ENCODE results near the gene TOP3A.
"Not testable (repeated sequence)": the region's sequence is repeated elsewhere in the genome, so short reads cannot be mapped to it uniquely, and the experiment has no call there.

TOP3A gene

GRCh38 chr17:18339933-18340332, 25.1 kb upstream of the TOP3A start:
- no peak overlapping the region for H3K4me3 ChIP-seq (replicated peaks; ENCODE audit: low read depth, low read length)
- TF ChIP-seq, protein P1, sequence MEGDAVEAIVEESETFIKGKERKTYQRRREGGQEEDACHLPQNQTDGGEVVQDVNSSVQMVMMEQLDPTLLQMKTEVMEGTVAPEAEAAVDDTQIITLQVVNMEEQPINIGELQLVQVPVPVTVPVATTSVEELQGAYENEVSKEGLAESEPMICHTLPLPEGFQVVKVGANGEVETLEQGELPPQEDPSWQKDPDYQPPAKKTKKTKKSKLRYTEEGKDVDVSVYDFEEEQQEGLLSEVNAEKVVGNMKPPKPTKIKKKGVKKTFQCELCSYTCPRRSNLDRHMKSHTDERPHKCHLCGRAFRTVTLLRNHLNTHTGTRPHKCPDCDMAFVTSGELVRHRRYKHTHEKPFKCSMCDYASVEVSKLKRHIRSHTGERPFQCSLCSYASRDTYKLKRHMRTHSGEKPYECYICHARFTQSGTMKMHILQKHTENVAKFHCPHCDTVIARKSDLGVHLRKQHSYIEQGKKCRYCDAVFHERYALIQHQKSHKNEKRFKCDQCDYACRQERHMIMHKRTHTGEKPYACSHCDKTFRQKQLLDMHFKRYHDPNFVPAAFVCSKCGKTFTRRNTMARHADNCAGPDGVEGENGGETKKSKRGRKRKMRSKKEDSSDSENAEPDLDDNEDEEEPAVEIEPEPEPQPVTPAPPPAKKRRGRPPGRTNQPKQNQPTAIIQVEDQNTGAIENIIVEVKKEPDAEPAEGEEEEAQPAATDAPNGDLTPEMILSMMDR (IDR thresholded peaks at IDR 0.05; ENCODE audit: insufficient read depth, low read length, poor library complexity, severe bottlenecking): no peak
- H3K36me3 ChIP-seq (ENCODE audit: control insufficient read depth, insufficient read depth, low read length): peaks cover 18% of the 10 kb centered on the region
- DNase-seq (ENCODE audit: extremely low read depth, insufficient read length): no peak
- no peaks in the 10 kb centered on the region for H3K27me3 ChIP-seq (replicated peaks; ENCODE audit: control insufficient read depth, insufficient read depth, low read length)

- DNase-seq (ENCODE audit: extremely low read depth, insufficient read length); H3K27me3 ChIP-seq (replicated peaks; ENCODE audit: control insufficient read depth, insufficient read depth, low read length); H3K4me3 ChIP-seq (replicated peaks; ENCODE audit: low read depth, low read length): not testable (repeated sequence)
- peaks cover 16% of the 10 kb centered on the region for H3K36me3 ChIP-seq (ENCODE audit: control insufficient read depth, insufficient read depth, low read length)
Measured at GRCh38 chr17:18338158-18338557, 23.4 kb upstream of the TOP3A start.

GRCh38 chr17:18332909-18333489, 18.2 kb upstream of the TOP3A start:
- DNase-seq (ENCODE audit: extremely low read depth, insufficient read length): no peak
- TF ChIP-seq, protein P1 (IDR thresholded peaks at IDR 0.05; ENCODE audit: insufficient read depth, low read length, poor library complexity, severe bottlenecking): no peak
- Histone ChIP-seq H3K4me3 (replicated peaks; ENCODE audit: low read depth, low read length) (no peak overlapping the region), H3K36me3 (ENCODE audit: control insufficient read depth, insufficient read depth, low read length) (peaks cover 18% of the 10 kb centered on the region), H3K27me3 (replicated peaks; ENCODE audit: control insufficient read depth, insufficient read depth, low read length) (no peaks in the 10 kb centered on the region)

DNA sequence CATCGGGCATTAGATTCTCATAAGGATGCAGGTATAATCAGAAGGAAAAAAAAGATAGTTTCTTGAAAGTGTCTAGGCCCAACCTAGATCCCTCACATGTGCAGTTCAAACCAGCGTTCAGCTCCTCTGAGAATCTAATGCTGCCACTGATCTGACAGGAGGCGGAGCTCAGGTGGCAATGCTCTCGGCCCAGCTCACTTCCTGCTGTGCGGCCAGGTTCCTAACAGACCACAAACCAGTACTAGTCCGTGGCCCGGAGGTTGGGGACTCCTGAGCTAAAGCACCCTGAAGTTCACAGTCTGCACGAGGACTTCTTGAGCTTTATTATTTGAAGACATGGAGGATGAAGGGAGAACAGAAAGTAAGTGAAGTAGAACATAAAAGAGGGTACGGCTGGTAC, 17.1 kb upstream of the TOP3A start:
- DNase-seq (ENCODE audit: extremely low read depth, insufficient read length): no peak
- H3K27me3 ChIP-seq (replicated peaks; ENCODE audit: control insufficient read depth, insufficient read depth, low read length): no peaks in the 10 kb centered on the region
- no peak overlapping the region for H3K4me3 ChIP-seq (replicated peaks; ENCODE audit: low read depth, low read length)
- TF ChIP-seq, protein P1 (IDR thresholded peaks at IDR 0.05; ENCODE audit: insufficient read depth, low read length, poor library complexity, severe bottlenecking): no peak
- peaks cover 21% of the 10 kb centered on the region for H3K36me3 ChIP-seq (ENCODE audit: control insufficient read depth, insufficient read depth, low read length)

DNA sequence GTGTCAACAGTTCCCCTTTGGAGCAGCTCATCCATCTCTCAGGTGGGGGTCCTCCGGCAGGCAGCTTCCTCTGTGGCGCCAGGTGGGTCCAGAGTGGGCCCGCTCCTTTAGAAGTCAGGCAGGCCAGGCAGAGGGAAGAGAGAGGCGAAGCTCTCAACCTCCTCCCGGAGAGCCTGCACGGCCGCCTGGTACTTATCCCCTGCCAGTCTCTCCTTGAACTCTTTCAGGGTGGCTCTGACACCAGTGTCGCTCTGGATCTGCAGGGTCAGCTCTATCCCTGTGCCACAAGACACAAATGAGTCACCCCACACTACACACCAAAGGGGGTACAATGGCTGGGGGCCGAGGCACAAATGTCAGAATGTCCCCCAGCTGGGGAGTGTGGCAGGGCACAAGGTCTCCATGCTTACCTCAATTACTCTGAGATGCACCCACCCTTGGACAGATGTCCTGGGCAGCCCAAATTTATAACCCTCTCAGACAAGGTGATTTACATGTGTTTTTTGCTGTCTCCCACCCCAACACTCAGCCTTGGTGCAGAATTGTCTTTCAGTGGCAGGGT, 13.9 kb upstream of the TOP3A start:
- DNase-seq (ENCODE audit: extremely low read depth, insufficient read length): no peak
- TF ChIP-seq, protein P1 (IDR thresholded peaks at IDR 0.05; ENCODE audit: insufficient read depth, low read length, poor library complexity, severe bottlenecking): no peak
- H3K36me3 ChIP-seq (ENCODE audit: control insufficient read depth, insufficient read depth, low read length): peaks cover 21% of the 10 kb centered on the region
- no peak overlapping the region for H3K4me3 ChIP-seq (replicated peaks; ENCODE audit: low read depth, low read length)
- no peaks in the 10 kb centered on the region for H3K27me3 ChIP-seq (replicated peaks; ENCODE audit: control insufficient read depth, insufficient read depth, low read length)

GRCh38 chr17:18327556-18327955, 12.8 kb upstream of the TOP3A start:
- DNase-seq (ENCODE audit: extremely low read depth, insufficient read length): no peak
- no peak overlapping the region for H3K4me3 ChIP-seq (replicated peaks; ENCODE audit: low read depth, low read length)
- no peaks in the 10 kb centered on the region for H3K27me3 ChIP-seq (replicated peaks; ENCODE audit: control insufficient read depth, insufficient read depth, low read length)
- peaks cover 27% of the 10 kb centered on the region for H3K36me3 ChIP-seq (ENCODE audit: control insufficient read depth, insufficient read depth, low read length)
- TF ChIP-seq, protein P1 (IDR thresholded peaks at IDR 0.05; ENCODE audit: insufficient read depth, low read length, poor library complexity, severe bottlenecking): no peak

Data from GM06990 (cell line).